K562 (cell line): Measurements from ENCODE around the gene LANCL3. TPM values are rescaled to one million over a fixed set of nuclear protein-coding genes. Genes with fewer than 3 reads are reported as not detected.

ENCODE experiments used
- ATAC-seq: fragments of 200-7000 bp; cut with Tn5 transposase; 3 replicates; pipeline ENCODE4 v1.9.1; 2020; ENCODE audit warnings: moderate library complexity
- BruUV-seq: library from RNA; stranded (reverse); fragments of 400-500 nt; replicated peaks from 2 replicates; lab custom pipeline; 2021; lab: Mats Ljungman, UMichigan
- CTCF ChIA-PET: fragments of 300-600 bp; formaldehyde crosslinking; extraction: SDS; loops from one replicate; lab custom pipeline; 2021; ENCODE audit warnings: low intra/inter-chr PET ratio; lab: Yijun Ruan, JAX
- POLR2A ChIA-PET: fragments of 300-600, 350-650 bp; sonication (Branson Sonifier 250); formaldehyde crosslinking; extraction: SDS; loops from one replicate; lab custom pipeline; 2021; ENCODE audit warnings: antibody characterized with exemption, inconsistent platforms; lab: Yijun Ruan, JAX
- DNase-seq, 4 experiments: peaks; one replicate each; pipeline versions ENCODE4 v3.0.0 to v3.0.0-alpha.2; 2011 to 2018; ENCODE audit warnings: low spot score in 3 of 4, mixed read lengths in 3 of 4; ENCODE audit errors: extremely low read depth in 1 of 4
- FAIRE-seq: peaks from 2 replicates; lab custom pipeline; 2011; peaks lifted over from hg19 to GRCh38; lab: Jason Lieb, UNC
- H2AFZ ChIP-seq: 2 replicates; pipeline ENCODE4 v1.6.0; 2011; ENCODE audit warnings: low read depth, low read length, control low read depth, inconsistent platforms
- H3K27ac ChIP-seq: fragments of 200-600 bp; 3 replicates; pipeline ENCODE4 v1.8.0; 2011; ENCODE audit warnings: low read depth, mild to moderate bottlenecking, control low read depth, inconsistent platforms, low read length, moderate library complexity, mixed read lengths; ENCODE audit errors: extremely low read depth
- H3K27me3 ChIP-seq, 2 experiments: fragments of 300-600 bp in 1 of 2; 2 replicates in 1 of 2; 3 replicates in 1 of 2; pipeline versions ENCODE4 v1.6.0 to v1.8.0; 2011; ENCODE audit warnings: inconsistent platforms in 2 of 2, low read length in 2 of 2, mild to moderate bottlenecking in 1 of 2, mixed read lengths in 1 of 2, moderate library complexity in 1 of 2; ENCODE audit not compliant: control insufficient read depth in 2 of 2, insufficient read depth in 2 of 2
- H3K36me3 ChIP-seq: fragments of 300-600 bp; 3 replicates; pipeline ENCODE4 v1.8.0; 2011; ENCODE audit warnings: mild to moderate bottlenecking, low read length, inconsistent platforms; ENCODE audit not compliant: control insufficient read depth, insufficient read depth
- H3K4me1 ChIP-seq, 2 experiments: fragments of 200-600 bp in 1 of 2; replicated peaks in 1 of 2; 2 replicates in 1 of 2; 3 replicates in 1 of 2; pipeline versions ENCODE4 v1.5.1 to v1.8.0; 2011; ENCODE audit warnings: inconsistent platforms in 2 of 2, low read length in 2 of 2, mild to moderate bottlenecking in 1 of 2, mixed read lengths in 1 of 2, moderate library complexity in 1 of 2; ENCODE audit not compliant: control insufficient read depth in 2 of 2, insufficient read depth in 2 of 2
- H3K4me2 ChIP-seq: 2 replicates; pipeline ENCODE4 v1.6.1; 2011; ENCODE audit warnings: low read length, control low read depth, inconsistent platforms, mixed read lengths; ENCODE audit not compliant: insufficient read depth
- H3K4me3 ChIP-seq: fragments of 200-600 bp; sonication (generic), shearing (Covaris generic); 2 replicates; pipeline ENCODE4 v1.5.1; 2016; ENCODE audit warnings: control low read depth, inconsistent platforms
- H3K79me2 ChIP-seq: fragments of 200-600 bp; 3 replicates; pipeline ENCODE4 v1.8.0; 2011; ENCODE audit warnings: low read length, inconsistent platforms; ENCODE audit not compliant: control insufficient read depth, insufficient read depth
- H3K9ac ChIP-seq, 2 experiments: 2 replicates each; pipeline versions ENCODE4 v1.6.0 to v1.6.1; 2011; ENCODE audit warnings: low read depth in 2 of 2, low read length in 2 of 2, control low read depth in 1 of 2, inconsistent platforms in 1 of 2, mild to moderate bottlenecking in 1 of 2, mixed read lengths in 1 of 2; ENCODE audit not compliant: insufficient read depth in 1 of 2
- H3K9me1 ChIP-seq: one replicate; pipeline ENCODE4 v1.6.0; 2011; ENCODE audit warnings: inconsistent platforms, mild to moderate bottlenecking, low read length, moderate library complexity; ENCODE audit not compliant: control insufficient read depth, insufficient read depth
- H3K9me3 ChIP-seq: replicated peaks from 2 replicates; pipeline ENCODE4 v1.5.1; 2011; ENCODE audit warnings: low read depth, low read length, inconsistent platforms; ENCODE audit not compliant: control insufficient read depth, insufficient read depth
- H4K20me1 ChIP-seq: replicated peaks from 2 replicates; pipeline ENCODE4 v1.6.1; 2011; ENCODE audit warnings: low read length, inconsistent platforms, mixed read lengths; ENCODE audit not compliant: control insufficient read depth, insufficient read depth
- CBX5 ChIP-seq: IDR thresholded peaks from 2 replicates; pipeline ENCODE4 v1.6.1; 2014; ENCODE audit warnings: low read depth, borderline replicate concordance
- EP400 ChIP-seq: fragments of 450-650 bp; IDR thresholded peaks from 2 replicates; pipeline ENCODE4 v1.6.1; 2017; ENCODE audit warnings: antibody characterized with exemption, mild to moderate bottlenecking, moderate library complexity
- HES1 ChIP-seq: fragments of 450-650 bp; IDR thresholded peaks from 2 replicates; pipeline ENCODE4 v1.6.1; 2016; ENCODE audit warnings: low read depth, mild to moderate bottlenecking, moderate library complexity
- KLF16 ChIP-seq: IDR thresholded peaks from 2 replicates; pipeline ENCODE4 v1.6.1; 2016; ENCODE audit warnings: antibody characterized with exemption
- NELFE ChIP-seq: IDR thresholded peaks from 2 replicates; pipeline ENCODE4 v1.6.1; 2011; ENCODE audit warnings: mild to moderate bottlenecking; ENCODE audit not compliant: insufficient read depth, insufficient read length
- NFIC ChIP-seq: fragments of 450-650 bp; IDR thresholded peaks from 2 replicates; pipeline ENCODE4 v1.6.1; 2017; ENCODE audit warnings: mild to moderate bottlenecking, inconsistent platforms
- RBM22 ChIP-seq: fragments of 200-400 bp; formaldehyde crosslinking; IDR thresholded peaks from 2 replicates; pipeline ENCODE4 v1.6.1; 2018; ENCODE audit warnings: low read length, low read depth; ENCODE audit not compliant: poor library complexity, severe bottlenecking
- U2AF2 ChIP-seq: fragments of 200-400 bp; formaldehyde crosslinking; optimal IDR thresholded peaks from 2 replicates; pipeline ENCODE3; 2017; ENCODE audit warnings: low read depth, mild to moderate bottlenecking, low read length
- ZBTB5 ChIP-seq: fragments of 450-650 bp; IDR thresholded peaks from 2 replicates; pipeline ENCODE4 v1.6.1; 2017; ENCODE audit warnings: antibody characterized with exemption
- ZNF146 ChIP-seq: IDR thresholded peaks from one replicate; pipeline ENCODE4 v1.6.1; 2018; ENCODE audit warnings: missing compliant biosample characterization; ENCODE audit not compliant: unreplicated experiment
- WGBS: fragments of 100-300 bp; shearing (Covaris generic); methylation state at CpG from one replicate; pipeline ENCODE4 v1.1.6; 2016; ENCODE audit warnings: low coverage, mixed read lengths; ENCODE audit not compliant: insufficient coverage; ENCODE audit errors: missing lambda C conversion rate; 5-methylcytosine and 5-hydroxymethylcytosine counted together
- in situ Hi-C: fragments of 300-500 bp; cut with MboI; formaldehyde crosslinking; loops from 4 replicates; pipeline ENCODE4 v1.15.0; 2018; ENCODE audit warnings: inconsistent platforms, mixed read lengths
- intact Hi-C: fragments of 100-400 bp; cut with micrococcal nuclease; formaldehyde crosslinking; loops from 2 replicates; pipeline ENCODE4 v1.14.2; 2022
- polyA plus RNA-seq, 8 experiments: library from polyadenylated mRNA; depleted of rRNA in 4 of 8; stranded (reverse) in 5 of 8; unstranded in 3 of 8; fragments of >200 nt; fragmentation: Nextera tagmentation in 2 of 8; fragmentation: Illumina TruSeq in 1 of 8; extraction: Ambion mirVana in 2 of 8; extraction: Trizol in 1 of 8; gene quantifications; 2 replicates each; pipeline versions ENCODE4 v1.2.1 to v1.2.3, GENCODE V29; 2011 to 2014; ENCODE audit warnings: inconsistent platforms in 1 of 8, missing spikeins in 1 of 8
- total RNA-seq, 7 experiments: library from RNA; depleted of rRNA in 6 of 7; stranded (reverse); fragments of >200 nt in 6 of 7; fragmentation: Illumina TruSeq in 2 of 7; extraction: Trizol in 2 of 7; gene quantifications; 2 replicates each; pipeline versions ENCODE4 v1.2.1 to v1.2.3, GENCODE V29; 2011 to 2021; ENCODE audit warnings: low replicate concordance in 1 of 7
- TF ChIP-seq, protein P1 (sequence below), 2 experiments: fragments of 450-650 bp; conservative IDR thresholded peaks; 2 replicates each; pipeline ENCODE4 v1.6.1; 2017; ENCODE audit warnings: mild to moderate bottlenecking in 2 of 2, moderate library complexity in 2 of 2

Gene LANCL3
- total and polyA plus RNA-seq, 9 of the 15 experiments (the other 6 are each of a cell fraction or from before 2014, with no cell fraction given): 0.41 to 1.5 (median 0.58) TPM

DNA sequence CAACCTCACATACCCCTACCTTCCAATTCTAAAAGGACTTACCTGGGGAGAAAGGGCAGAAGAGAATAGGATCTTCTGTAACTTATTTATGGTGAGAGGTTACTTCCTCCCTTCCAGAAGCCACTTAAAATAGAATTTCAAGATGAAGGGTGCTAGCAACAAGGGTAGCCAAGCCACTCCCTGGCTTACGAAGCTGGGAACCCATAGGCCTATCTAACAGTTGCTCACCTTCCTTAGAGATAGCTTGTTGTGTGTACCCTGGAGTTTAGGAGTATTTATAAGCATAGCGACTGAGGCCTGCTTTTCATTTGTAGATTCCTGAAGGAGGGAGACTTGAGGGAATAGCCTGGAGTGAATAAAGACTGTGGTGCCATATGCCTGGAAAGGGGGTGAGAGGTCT is 143.0 kb downstream of the LANCL3 start:
- ChIA-PET CTCF (no interaction called here), POLR2A (no interaction called here)
- 19% methylated on average over 2 of the region's 2 CpGs for WGBS
- no peak for FAIRE-seq
- Histone ChIP-seq H3K4me2 (no peak overlapping the region), H3K9me3 (no peaks in the 10 kb centered on the region; the same call in 1 of the 2 replicates), H2AFZ (no peak overlapping the region), H3K36me3 (no peaks in the 10 kb centered on the region; the same call in 2 of the 3 replicates), H3K9me1 (no peaks in the 10 kb centered on the region), H3K4me1 (peaks cover 0 to 22% of the 10 kb centered on the region in 2 experiments; a peak in 2 of 5 replicates), H3K9ac (no peak overlapping the region), H3K27me3 (no peaks in the 10 kb centered on the region), H3K27ac (peak overlapping the region; percentile 19; the same call in 1 of the 3 replicates), H4K20me1 (no peaks in the 10 kb centered on the region), H3K79me2 (peaks cover 55% of the 10 kb centered on the region), H3K4me3 (no peak overlapping the region)
- in situ Hi-C loops (no loop called here), intact Hi-C loops (loop anchor here (10.0 kb wide), 1 partner anchor 140 kb away; the partner anchor contains the start of gene LANCL3)
- BruUV-seq: no TSS peak
- DNase-seq: no peak
- ATAC-seq: no peak
- TF ChIP-seq NELFE: no peak
- no peak for TF ChIP-seq U2AF2
- no peak for TF ChIP-seq CBX5

- peak; percentile 82 for ATAC-seq
- Histone ChIP-seq H3K27ac (peak overlapping the region; percentile 85), H3K36me3 (peaks cover 2% of the 10 kb centered on the region; the same call in 1 of the 3 replicates), H3K9ac (peak overlapping the region in 1 of 2 experiments; percentile 53; a peak in 2 of 4 replicates), H3K4me3 (no peak overlapping the region), H3K9me3 (no peaks in the 10 kb centered on the region; the same call in 1 of the 2 replicates), H3K9me1 (no peaks in the 10 kb centered on the region), H3K4me1 (peaks cover 0 to 22% of the 10 kb centered on the region in 2 experiments; a peak in 2 of 5 replicates), H2AFZ (peak overlapping the region; percentile 40), H3K79me2 (peaks cover 76% of the 10 kb centered on the region), H3K4me2 (peak overlapping the region; percentile 63), H3K27me3 (no peaks in the 10 kb centered on the region), H4K20me1 (no peaks in the 10 kb centered on the region)
- intact Hi-C loops: loop anchor here (10.0 kb wide), 1 partner anchor 142 kb away; the partner anchor contains the start of gene LANCL3
- in situ Hi-C loops: no loop called here
- peak; percentile 46 to 69 (median 60) for DNase-seq
- POLR2A ChIA-PET: no interaction called here
- BruUV-seq: no TSS peak
- CTCF ChIA-PET: no interaction called here
- peak; percentile 86 for FAIRE-seq
- TF ChIP-seq U2AF2 (no peak), ZBTB5 (peak; percentile 95), KLF16 (0 out of 2 replicates have a peak, but pooled peaks have one; percentile 21), HES1 (0 out of 2 replicates have a peak, but pooled peaks have one; percentile 21), RBM22 (no peak), EP400 (peak; percentile 28; the same call in 1 of the 2 replicates), ZNF146 (no peak), NFIC (peak; percentile 74)
- TF ChIP-seq, protein P1, sequence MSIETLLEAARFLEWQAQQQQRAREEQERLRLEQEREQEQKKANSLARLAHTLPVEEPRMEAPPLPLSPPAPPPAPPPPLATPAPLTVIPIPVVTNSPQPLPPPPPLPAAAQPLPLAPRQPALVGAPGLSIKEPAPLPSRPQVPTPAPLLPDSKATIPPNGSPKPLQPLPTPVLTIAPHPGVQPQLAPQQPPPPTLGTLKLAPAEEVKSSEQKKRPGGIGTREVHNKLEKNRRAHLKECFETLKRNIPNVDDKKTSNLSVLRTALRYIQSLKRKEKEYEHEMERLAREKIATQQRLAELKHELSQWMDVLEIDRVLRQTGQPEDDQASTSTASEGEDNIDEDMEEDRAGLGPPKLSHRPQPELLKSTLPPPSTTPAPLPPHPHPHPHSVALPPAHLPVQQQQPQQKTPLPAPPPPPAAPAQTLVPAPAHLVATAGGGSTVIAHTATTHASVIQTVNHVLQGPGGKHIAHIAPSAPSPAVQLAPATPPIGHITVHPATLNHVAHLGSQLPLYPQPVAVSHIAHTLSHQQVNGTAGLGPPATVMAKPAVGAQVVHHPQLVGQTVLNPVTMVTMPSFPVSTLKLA (conservative IDR thresholded peaks at IDR 0.05): 0 out of 4 replicates have a peak, but pooled peaks of 1 of the 2 experiments have one; percentile 23
These were observed 145.1 kb downstream of the LANCL3 start for GRCh38 chrX:37716602-37717001.
